GM12873 (cell line): ENCODE measurements around the gene PSAT1.

ENCODE experiments used
- CTCF ChIP-seq: IDR thresholded peaks from 2 replicates; pipeline ENCODE4 v1.5.1; 2012; ENCODE audit warnings: low read depth, mild to moderate bottlenecking, moderate library complexity, low read length, control low read depth; ENCODE audit not compliant: insufficient read depth; ENCODE audit errors: missing control alignments

PSAT1 gene

DNA sequence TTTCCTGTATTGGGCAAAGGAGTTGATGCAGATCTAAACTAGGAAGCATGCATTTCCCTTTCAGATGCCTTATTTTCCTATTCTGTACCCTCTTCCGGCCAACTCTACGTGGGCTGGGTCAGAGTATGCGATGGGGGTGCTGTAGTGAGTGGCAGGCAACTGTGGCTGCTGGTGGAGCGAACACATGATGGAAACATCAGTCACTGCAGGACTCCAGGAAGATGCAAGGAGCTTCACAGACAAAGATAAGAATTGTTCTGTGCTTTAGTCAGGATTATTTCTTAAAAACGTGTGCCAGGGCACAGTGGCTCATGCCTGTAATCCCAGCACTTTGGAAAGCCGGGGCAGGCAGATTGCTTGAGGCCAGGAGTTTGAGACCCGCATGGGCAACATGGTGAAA, 75.1 kb downstream of the PSAT1 start:
- TF ChIP-seq CTCF = no peak
